K562 (cell line): ENCODE data around the gene SLC25A2.

Source experiments
- CHAMP1 ChIP-seq: fragments of 450-650 bp; IDR thresholded peaks from 2 replicates; pipeline ENCODE4 v1.6.1; 2016; ENCODE audit warnings: mild to moderate bottlenecking
- EP300 ChIP-seq: IDR thresholded peaks from 2 replicates; pipeline ENCODE4 v1.6.1; 2012; ENCODE audit warnings: low read length, improper control_type of control experiment
- FOXA3 ChIP-seq, 2 experiments: fragments of 450-650 bp in 1 of 2; sonication (generic) in 1 of 2; formaldehyde crosslinking; IDR thresholded peaks in 1 of 2; conservative IDR thresholded peaks in 1 of 2; 2 replicates each; pipeline versions ENCODE4 v1.4.0 to v1.8.0; 2020 to 2022; ENCODE audit warnings: mild to moderate bottlenecking in 2 of 2, missing genetic modification reagents in 1 of 2
- JUNB ChIP-seq: fragments of 450-650 bp; formaldehyde crosslinking; conservative IDR thresholded peaks from 2 replicates; pipeline ENCODE4 v1.4.0; 2020; ENCODE audit warnings: mild to moderate bottlenecking
- NFYB ChIP-seq: IDR thresholded peaks from 2 replicates; pipeline ENCODE4 v1.6.1; 2011; ENCODE audit warnings: mild to moderate bottlenecking, moderate library complexity; ENCODE audit not compliant: insufficient read length; ENCODE audit errors: extremely low read depth
- ZNF134 ChIP-seq: fragments of 250-450 bp; sonication (Bioruptor Pico); conservative IDR thresholded peaks from 2 replicates; pipeline ENCODE4 v1.4.0; 2020
- ZNF143 ChIP-seq: sonication (generic); formaldehyde crosslinking; IDR thresholded peaks from 2 replicates; pipeline ENCODE4 v1.9.0; 2022; ENCODE audit warnings: mild to moderate bottlenecking, missing genetic modification reagents
- ZNF707 ChIP-seq: fragments of 250-450 bp; sonication (Bioruptor Pico); conservative IDR thresholded peaks from 2 replicates; pipeline ENCODE4 v1.8.0; 2022; ENCODE audit warnings: inconsistent platforms, mild to moderate bottlenecking, moderate library complexity
- TF ChIP-seq, protein P1 (sequence below), 2 experiments: IDR thresholded peaks; 2 replicates each; pipeline ENCODE4 v1.6.1; 2011; ENCODE audit warnings: borderline replicate concordance in 1 of 2, control low read depth in 1 of 2, low read depth in 1 of 2, low read length in 1 of 2, mild to moderate bottlenecking in 1 of 2, mixed read lengths in 1 of 2, moderate library complexity in 1 of 2; ENCODE audit not compliant: insufficient read depth in 1 of 2, insufficient read length in 1 of 2, poor library complexity in 1 of 2, severe bottlenecking in 1 of 2; ENCODE audit errors: extremely low read depth in 1 of 2

DNA sequence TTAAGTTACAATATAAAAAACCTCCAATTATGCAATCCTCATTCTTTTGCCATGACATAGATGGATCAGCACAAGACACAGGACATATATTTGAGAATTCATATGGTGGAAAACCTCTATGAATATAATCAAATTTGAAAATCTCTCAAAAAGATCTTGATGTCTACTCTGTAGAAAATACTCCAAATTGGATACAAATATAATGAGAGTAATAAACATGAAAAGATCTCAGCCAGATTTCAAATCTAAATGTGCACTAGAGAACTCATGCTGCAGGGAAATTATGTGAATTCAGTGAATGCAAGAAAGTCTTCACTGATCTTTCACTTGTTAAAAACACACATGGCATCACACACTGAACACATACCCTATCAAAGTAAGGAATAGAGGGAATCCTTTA is 44.9 kb downstream of the SLC25A2 start:
- TF ChIP-seq JUNB (CRISPR knock-in tag), result no peak
- TF ChIP-seq CHAMP1, result no peak
- no peak for TF ChIP-seq FOXA3 (CRISPR knock-in tag; conservative IDR thresholded peaks at IDR 0.05 in 1 of 2, IDR thresholded peaks at IDR 0.05 in 1 of 2)
- no peak for TF ChIP-seq ZNF134
- TF ChIP-seq ZNF707 (CRISPR knock-in tag), result no peak
- TF ChIP-seq EP300, result no peak
- no peak for TF ChIP-seq NFYB
- TF ChIP-seq ZNF143 (CRISPR knock-in tag), result no peak
- TF ChIP-seq, protein P1, sequence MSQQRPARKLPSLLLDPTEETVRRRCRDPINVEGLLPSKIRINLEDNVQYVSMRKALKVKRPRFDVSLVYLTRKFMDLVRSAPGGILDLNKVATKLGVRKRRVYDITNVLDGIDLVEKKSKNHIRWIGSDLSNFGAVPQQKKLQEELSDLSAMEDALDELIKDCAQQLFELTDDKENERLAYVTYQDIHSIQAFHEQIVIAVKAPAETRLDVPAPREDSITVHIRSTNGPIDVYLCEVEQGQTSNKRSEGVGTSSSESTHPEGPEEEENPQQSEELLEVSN (IDR thresholded peaks at IDR 0.05; ENCODE audit: borderline replicate concordance in 1 of 2, extremely low read depth in 1 of 2, insufficient read depth in 1 of 2, insufficient read length in 1 of 2, low read depth in 1 of 2, low read length in 1 of 2, poor library complexity in 1 of 2, severe bottlenecking in 1 of 2), result no peak
